Naive thymus-derived CD4-positive, alpha-beta T cell (primary cell): ENCODE results near the gene C1QL4. TPM values are rescaled to one million over a fixed set of nuclear protein-coding genes. Genes with fewer than 3 reads are reported as not detected.
A peak's percentile ranks its signal among the peaks of the same experiment; 100 is the strongest.

ENCODE experiments used
- ATAC-seq: fragments of 150-1000 bp; cut with Tn5 transposase; 2 replicates; pipeline ENCODE4 v1.10.0; 2021; ENCODE audit warnings: mild to moderate bottlenecking, moderate library complexity
- CTCF ChIA-PET: fragments of 350-600 bp; sonication (Branson Sonifier 250); formaldehyde crosslinking; loops from one replicate; lab custom pipeline; 2021; ENCODE audit warnings: antibody characterized with exemption; lab: Charles Lee
- POLR2A ChIA-PET: fragments of 350-600 bp; sonication (Branson Sonifier 250); formaldehyde crosslinking; loops from one replicate; lab custom pipeline; 2021; ENCODE audit warnings: antibody characterized with exemption, inconsistent platforms; lab: Charles Lee
- DNase-seq, 9 donors: peaks; one replicate each; pipeline versions ENCODE4 v3.0.0 to v3.0.0-alpha.2; 2020 to 2022; ENCODE audit warnings: mixed read lengths in 1 of 9
- H3K27ac ChIP-seq: one replicate; pipeline ENCODE4 v1.7.0; 2013; ENCODE audit warnings: mild to moderate bottlenecking, low read depth, low read length, moderate library complexity
- H3K27me3 ChIP-seq, 2 donors: one replicate each; pipeline ENCODE4 v1.7.0; 2013; ENCODE audit warnings: low read length in 2 of 2, mild to moderate bottlenecking in 2 of 2, moderate library complexity in 2 of 2; ENCODE audit not compliant: control insufficient read depth in 2 of 2, insufficient read depth in 2 of 2
- H3K36me3 ChIP-seq, 3 experiments: 1 replicate in 2 of 3; 2 replicates in 1 of 3; pipeline ENCODE4 v1.7.0; 2013; ENCODE audit warnings: low read length in 3 of 3, mild to moderate bottlenecking in 3 of 3, moderate library complexity in 1 of 3; ENCODE audit not compliant: insufficient read depth in 3 of 3, control insufficient read depth in 2 of 3
- H3K4me1 ChIP-seq, 2 donors: one replicate each; pipeline ENCODE4 v1.7.0; 2013; ENCODE audit warnings: low read length in 2 of 2, mild to moderate bottlenecking in 2 of 2, moderate library complexity in 1 of 2; ENCODE audit not compliant: control insufficient read depth in 2 of 2, insufficient read depth in 2 of 2
- H3K4me3 ChIP-seq: 2 replicates; pipeline ENCODE4 v1.7.0; 2013; ENCODE audit warnings: mild to moderate bottlenecking, low read length
- H3K9me3 ChIP-seq, 3 experiments: 1 replicate in 2 of 3; 2 replicates in 1 of 3; pipeline ENCODE4 v1.7.0; 2013; ENCODE audit warnings: low read length in 3 of 3; ENCODE audit not compliant: control insufficient read depth in 2 of 3
- H3K27ac Mint-ChIP-seq, 9 donors: one replicate each; pipeline ENCODE4 v1.8.0; 2020 to 2022; ENCODE audit warnings: mixed read lengths in 9 of 9, mild to moderate bottlenecking in 8 of 9, moderate library complexity in 5 of 9, inconsistent platforms in 2 of 9
- H3K27me3 Mint-ChIP-seq, 5 donors: one replicate each; pipeline ENCODE4 v1.8.0; 2021 to 2022; ENCODE audit warnings: mixed read lengths in 5 of 5, mild to moderate bottlenecking in 1 of 5
- H3K36me3 Mint-ChIP-seq, 5 donors: one replicate each; pipeline ENCODE4 v1.8.0; 2020 to 2022; ENCODE audit warnings: mixed read lengths in 5 of 5, mild to moderate bottlenecking in 3 of 5, inconsistent platforms in 1 of 5
- H3K4me1 Mint-ChIP-seq, 7 donors: one replicate each; pipeline ENCODE4 v1.8.0; 2020 to 2022; ENCODE audit warnings: mixed read lengths in 7 of 7, mild to moderate bottlenecking in 3 of 7, inconsistent platforms in 1 of 7
- H3K4me3 Mint-ChIP-seq, 10 donors: one replicate each; pipeline ENCODE4 v1.8.0; 2020 to 2022; ENCODE audit warnings: mild to moderate bottlenecking in 10 of 10, mixed read lengths in 10 of 10, moderate library complexity in 6 of 10, inconsistent platforms in 2 of 10
- H3K9me3 Mint-ChIP-seq, 11 donors: one replicate each; pipeline ENCODE4 v1.8.0; 2020 to 2022; ENCODE audit warnings: mixed read lengths in 11 of 11, mild to moderate bottlenecking in 4 of 11, inconsistent platforms in 1 of 11, moderate library complexity in 1 of 11
- intact Hi-C, 2 donors: fragments of 100-400 bp; cut with micrococcal nuclease; formaldehyde crosslinking; loops; one replicate each; pipeline ENCODE4 v1.15.1; 2023
- polyA plus RNA-seq, 2 donors: library from polyadenylated mRNA; unstranded; fragments of 300-500 nt; fragmentation: Illumina TruSeq; gene quantifications; one replicate each; pipeline ENCODE4 v1.2.3, GENCODE V29; 2021
- total RNA-seq, 6 experiments: library from RNA in 5 of 6; stranded (reverse) in 5 of 6; gene quantifications; 1 replicate in 5 of 6; 2 replicates in 1 of 6; pipeline ENCODE4 v1.2.3 and lab custom pipeline; 2021 to 2026

The C1QL4 gene
- total and polyA plus RNA-seq, 7 experiments from 2014 or later: not detected

DNA sequence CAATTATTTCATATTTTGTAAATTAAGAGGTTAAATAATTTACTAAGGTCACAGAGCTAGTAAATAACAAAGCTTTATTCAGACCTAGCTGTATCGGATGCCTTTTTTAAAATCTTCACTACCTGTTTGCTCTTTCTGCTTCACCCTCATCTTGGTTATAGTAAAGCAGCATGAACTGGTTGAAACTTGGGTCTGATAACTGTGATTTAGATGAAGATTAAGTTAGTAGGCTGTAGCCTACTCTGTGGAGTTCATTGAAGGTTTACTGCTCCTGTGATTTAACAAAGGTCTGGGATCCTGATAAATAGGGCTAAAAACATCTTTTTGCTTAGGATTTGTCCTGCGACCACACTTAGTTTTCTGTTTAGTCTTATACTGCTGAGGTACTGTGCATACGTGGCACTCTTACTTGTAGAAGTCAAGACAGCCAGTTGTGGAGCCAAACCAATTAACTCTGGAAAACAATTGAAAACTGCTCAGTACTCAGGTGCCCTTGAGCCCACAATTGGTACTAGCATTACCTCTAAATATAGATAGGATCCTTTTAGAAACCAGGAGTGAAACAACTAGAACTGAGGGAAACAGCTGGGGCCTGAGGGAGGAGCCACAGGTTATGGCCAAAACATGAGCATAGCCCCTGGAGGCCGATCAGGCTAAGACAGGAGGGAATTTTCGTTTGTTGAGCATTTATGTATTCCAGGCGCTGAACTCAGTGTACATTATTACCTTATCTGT lies 32.6 kb upstream of the C1QL4 start:
- ChIA-PET CTCF (interaction anchor here (0.6 to 1.3 kb wide), 2 partner anchors 10 to 465 kb away, joined by 3 to 10 read pairs; no protein-coding TSS in a partner anchor), POLR2A (interaction anchor here (0.9 to 1.5 kb wide), 3 partner anchors 27 to 142 kb away, joined by 3 read pairs; no protein-coding TSS in a partner anchor)
- H3K27ac Mint-ChIP-seq: peak overlapping the region in 8 of 9 donors; percentile 10 to 86 (median 49)
- ATAC-seq: no peak
- H3K4me3 ChIP-seq: no peak overlapping the region
- no peaks in the 10 kb centered on the region for H3K9me3 ChIP-seq
- no peaks in the 10 kb centered on the region for H3K27me3 Mint-ChIP-seq
- peaks cover 11 to 43% (median 31%) of the 10 kb centered on the region in 7 donors for H3K4me1 Mint-ChIP-seq
- peak overlapping the region; percentile 9 for H3K27ac ChIP-seq
- intact Hi-C loops: loop anchor here (5.0 to 10.0 kb wide), 4 partner anchors 198 to 373 kb away; partner anchors contain the start of genes FMNL3 (in 1 of the 2), MCRS1 (in 1 of the 2), PRPF40B (in 1 of the 2) and TMBIM6 (in 1 of the 2)
- peak in 2 of 9 donors; percentile 14 to 26 for DNase-seq
- H3K36me3 ChIP-seq: peaks cover 0 to 10% (median 0%) of the 10 kb centered on the region in 3 experiments
- H3K36me3 Mint-ChIP-seq: peaks cover 0 to 5% (median 0%) of the 10 kb centered on the region in 5 donors
- no peaks in the 10 kb centered on the region for H3K9me3 Mint-ChIP-seq
- no peaks in the 10 kb centered on the region for H3K27me3 ChIP-seq
- H3K4me1 ChIP-seq: peaks cover 0 to 15% of the 10 kb centered on the region in 2 donors
- peak overlapping the region in 6 of 10 donors; percentile 10 to 46 (median 16) for H3K4me3 Mint-ChIP-seq

DNA sequence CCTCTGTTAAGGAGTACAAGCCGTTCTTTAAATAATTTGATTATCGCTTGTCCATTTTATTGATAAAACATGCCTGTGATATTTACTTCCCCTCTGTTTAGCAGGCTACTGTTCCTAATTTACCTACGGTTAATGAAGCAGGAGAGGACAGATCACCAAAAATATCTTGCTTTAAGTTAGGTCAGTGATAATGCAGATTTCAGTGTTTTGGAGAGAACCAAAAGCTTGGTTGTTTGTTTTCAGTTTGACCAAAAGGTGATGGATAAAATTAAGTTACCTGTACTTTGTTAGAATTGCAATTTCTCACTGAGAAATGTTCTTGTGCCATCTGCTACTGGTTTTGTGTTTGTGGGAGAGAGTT lies 31.2 kb upstream of the C1QL4 start:
- H3K4me1 ChIP-seq: peaks cover 0 to 15% of the 10 kb centered on the region in 2 donors
- peak overlapping the region; percentile 71 to 97 (median 88) for H3K4me3 Mint-ChIP-seq
- peaks cover 0 to 5% (median 0%) of the 10 kb centered on the region in 5 donors for H3K36me3 Mint-ChIP-seq
- H3K9me3 Mint-ChIP-seq: no peaks in the 10 kb centered on the region
- no peaks in the 10 kb centered on the region for H3K27me3 ChIP-seq
- ChIA-PET CTCF (no interaction called here), POLR2A (interaction anchor here (0.8 to 1.2 kb wide), 3 partner anchors 9 to 916 kb away, joined by 3 to 5 read pairs (median 3); no protein-coding TSS in a partner anchor)
- H3K36me3 ChIP-seq: peaks cover 0 to 10% (median 0%) of the 10 kb centered on the region in 3 experiments
- peak overlapping the region in 8 of 9 donors; percentile 5 to 97 (median 84) for H3K27ac Mint-ChIP-seq
- H3K9me3 ChIP-seq: no peaks in the 10 kb centered on the region
- intact Hi-C loops: loop anchor here (5.0 to 10.0 kb wide), 4 partner anchors 199 to 374 kb away; partner anchors contain the start of genes FMNL3 (in 1 of the 2), MCRS1 (in 1 of the 2), PRPF40B (in 1 of the 2) and TMBIM6 (in 1 of the 2)
- peaks cover 11 to 43% (median 31%) of the 10 kb centered on the region in 7 donors for H3K4me1 Mint-ChIP-seq
- H3K4me3 ChIP-seq: no peak overlapping the region
- no peaks in the 10 kb centered on the region for H3K27me3 Mint-ChIP-seq
- ATAC-seq (no peak), DNase-seq (no peak)
- peak overlapping the region; percentile 87 for H3K27ac ChIP-seq

DNA sequence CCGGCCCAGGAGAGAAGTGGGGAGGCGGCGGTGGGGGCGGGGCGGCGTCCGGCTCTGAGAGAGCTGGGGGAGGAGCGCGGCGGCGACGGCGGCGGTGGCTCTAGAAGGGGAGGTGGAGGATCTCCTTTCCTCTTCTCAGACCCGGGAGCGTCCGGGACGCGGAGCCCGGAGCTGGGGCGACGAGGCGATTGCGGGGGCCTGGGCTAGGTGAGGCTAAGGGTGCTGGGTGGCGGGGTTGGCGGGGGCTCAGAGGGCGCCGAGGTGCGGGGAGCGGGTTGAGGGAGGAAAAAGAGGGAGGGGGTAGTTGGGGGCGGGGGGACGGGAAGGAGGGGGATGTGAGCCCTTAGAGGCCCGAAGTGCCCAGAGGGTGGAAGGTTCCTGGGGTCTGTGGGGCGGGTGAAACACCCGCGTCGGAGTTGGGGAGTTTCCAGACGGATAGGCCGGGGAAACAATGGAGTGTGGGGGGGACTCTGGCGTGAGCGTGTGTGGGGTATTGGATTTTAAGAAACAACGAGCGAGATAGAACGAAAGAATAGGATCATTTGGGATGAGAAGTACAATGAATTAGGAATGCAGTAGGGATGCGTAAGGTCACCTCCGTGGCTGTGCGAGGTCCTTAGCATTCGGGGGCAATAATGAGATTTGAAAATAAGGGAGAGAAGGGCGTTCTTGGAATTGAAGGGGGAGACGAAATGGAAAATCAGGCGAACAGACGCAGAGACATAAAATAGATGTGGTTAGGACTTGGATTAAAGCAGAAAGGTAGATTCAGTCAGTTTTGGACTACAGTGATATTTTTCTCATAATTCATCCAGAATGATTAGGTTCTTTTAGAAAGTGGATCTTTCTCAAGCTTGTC lies 30.6 kb upstream of the C1QL4 start, which contains the start of gene SPATS2:
Gene SPATS2 (plus strand): TSS at position 82 of the 859 bp plus-strand sequence. CDS start 93,551 bp downstream, outside the sequence.
- H3K4me1 ChIP-seq: peaks cover 0 to 15% of the 10 kb centered on the region in 2 donors
- no peaks in the 10 kb centered on the region for H3K9me3 ChIP-seq
- H3K4me3 Mint-ChIP-seq: peak within 1 kb of the TSS; percentile 71 to 97 (median 88)
- ChIA-PET POLR2A (interaction anchor here (0.6 to 2.3 kb wide), 15 partner anchors 9 to 916 kb away, joined by 3 to 10 read pairs (median 4); partner anchors contain the start of gene DNAJC22), CTCF (interaction anchor here (1.0 to 2.6 kb wide), 7 partner anchors 8 to 213 kb away, joined by 3 to 14 read pairs (median 5); partner anchors contain the start of gene DNAJC22)
- peaks cover 0 to 2% (median 0%) of the 10 kb centered on the region in 5 donors for H3K27me3 Mint-ChIP-seq
- intact Hi-C loops: loop anchor here (1.0 to 10.0 kb wide), 11 partner anchors 22 to 658 kb away; partner anchors contain the start of genes PRPF40B (in 2 of the 2), TROAP (in 2 of the 2), FMNL3 (in 1 of the 2) and MCRS1 (in 1 of the 2)
- H3K27ac Mint-ChIP-seq: peak within 1 kb of the TSS; percentile 65 to 97 (median 94)
- peaks cover 0 to 10% (median 0%) of the 10 kb centered on the region in 3 experiments for H3K36me3 ChIP-seq
- H3K27me3 ChIP-seq: no peaks in the 10 kb centered on the region
- peak within 1 kb of the TSS; percentile 87 for H3K27ac ChIP-seq
- peaks cover 11 to 41% (median 31%) of the 10 kb centered on the region in 7 donors for H3K4me1 Mint-ChIP-seq
- ATAC-seq (no peak), DNase-seq (peak in 1 of 9 donors; percentile 45)
- H3K36me3 Mint-ChIP-seq: peaks cover 0 to 5% (median 0%) of the 10 kb centered on the region in 5 donors
- peak within 1 kb of the TSS; percentile 90 for H3K4me3 ChIP-seq
- no peaks in the 10 kb centered on the region for H3K9me3 Mint-ChIP-seq

DNA sequence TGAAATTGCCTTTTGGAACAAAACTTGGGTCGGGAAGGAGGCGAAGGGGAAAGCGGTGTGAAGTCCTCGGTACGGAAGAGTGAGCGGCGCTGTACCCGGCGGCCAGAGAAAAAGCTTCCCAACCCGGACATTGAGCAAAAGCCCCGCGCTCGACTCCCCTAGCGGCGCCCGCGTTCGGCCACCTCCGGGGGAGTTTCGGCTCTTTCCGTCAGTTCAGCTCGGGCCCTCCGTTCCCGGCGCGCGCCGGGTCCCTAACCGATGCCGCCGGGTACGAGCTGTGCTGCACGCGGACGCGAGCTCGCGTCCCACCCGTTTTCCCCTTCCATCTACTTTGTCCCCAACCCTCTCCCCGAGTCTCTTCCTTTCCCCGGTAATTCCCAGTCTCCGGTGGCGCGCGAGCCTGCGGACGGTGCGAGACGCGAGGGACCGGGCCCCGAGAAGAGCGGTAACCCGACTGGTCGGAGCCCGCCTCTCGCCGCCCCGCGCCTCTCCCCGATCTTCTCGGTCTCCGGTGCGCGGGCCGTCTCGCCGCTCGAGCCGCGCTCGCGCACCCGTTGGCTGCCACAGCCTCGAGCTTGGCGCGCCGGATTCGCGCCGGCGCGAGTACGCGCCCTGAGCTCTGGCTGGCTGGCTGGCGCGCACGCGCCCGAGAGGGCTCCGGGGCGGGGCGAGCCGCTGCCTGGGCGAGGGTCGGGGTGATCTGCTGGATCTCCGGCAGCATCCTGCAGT lies 29.8 kb upstream of the C1QL4 start:
- Histone ChIP-seq H3K4me3 (peak overlapping the region; percentile 90), H3K27ac (peak overlapping the region; percentile 87), H3K36me3 (peaks cover 0 to 10% (median 0%) of the 10 kb centered on the region in 3 experiments), H3K27me3 (no peaks in the 10 kb centered on the region), H3K9me3 (no peaks in the 10 kb centered on the region), H3K4me1 (peaks cover 0 to 15% of the 10 kb centered on the region in 2 donors)
- CTCF ChIA-PET: interaction anchor here (0.9 to 2.6 kb wide), 9 partner anchors 9 to 257 kb away, joined by 3 to 14 read pairs (median 3); partner anchors contain the start of genes DNAJC22 and PRPF40B
- intact Hi-C loops: loop anchor here (1.0 to 10.0 kb wide), 15 partner anchors 9 to 658 kb away; partner anchors contain the start of genes MCRS1 (in 2 of the 2), PRPF40B (in 2 of the 2), TROAP (in 2 of the 2) and BCDIN3D (in 1 of the 2)
- DNase-seq: peak; percentile 72 to 95 (median 82)
- POLR2A ChIA-PET: interaction anchor here (0.6 to 2.3 kb wide), 17 partner anchors 9 to 629 kb away, joined by 3 to 10 read pairs (median 4); partner anchors contain the start of genes DNAJC22, TROAP and TUBA1B
- Mint-ChIP-seq H3K27me3 (peaks cover 0 to 2% (median 0%) of the 10 kb centered on the region in 5 donors), H3K27ac (peak overlapping the region; percentile 65 to 97 (median 94)), H3K4me3 (peak overlapping the region; percentile 71 to 97 (median 88)), H3K4me1 (peaks cover 11 to 39% (median 31%) of the 10 kb centered on the region in 7 donors), H3K36me3 (peaks cover 0 to 5% (median 0%) of the 10 kb centered on the region in 5 donors), H3K9me3 (no peaks in the 10 kb centered on the region)
- peak; percentile 90 for ATAC-seq

DNA sequence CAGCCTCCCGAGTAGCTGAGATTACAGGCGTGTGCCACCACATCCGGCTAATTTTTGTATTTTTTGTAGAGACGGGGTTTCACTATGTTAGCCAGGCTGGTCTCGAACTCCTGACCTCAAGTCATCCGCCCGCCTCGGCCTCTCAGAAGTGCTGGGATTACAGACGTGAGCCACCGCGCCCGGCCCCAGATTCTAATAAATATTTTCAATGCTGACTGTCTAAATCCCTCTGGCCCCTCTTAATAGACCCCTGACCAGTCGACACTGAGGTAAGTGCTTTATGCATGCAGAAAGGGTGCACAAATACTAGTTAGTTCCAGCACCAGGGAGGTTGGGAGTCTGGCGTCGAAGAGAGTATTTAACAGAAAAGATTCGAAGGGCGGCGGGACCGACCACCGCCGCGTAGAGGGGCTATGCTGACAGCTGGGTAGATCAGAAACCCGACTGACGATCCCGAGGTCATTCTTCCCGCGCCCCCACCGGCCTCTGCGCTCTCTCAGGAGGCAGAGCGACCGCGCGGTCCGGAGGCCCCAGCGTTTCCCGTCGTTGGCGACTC lies 29.2 kb upstream of the C1QL4 start:
- ChIA-PET CTCF (interaction anchor here (0.7 to 2.6 kb wide), 8 partner anchors 9 to 257 kb away, joined by 3 to 14 read pairs (median 4); partner anchors contain the start of genes DNAJC22 and PRPF40B), POLR2A (interaction anchor here (0.7 to 2.3 kb wide), 9 partner anchors 9 to 235 kb away, joined by 3 to 10 read pairs (median 4); partner anchors contain the start of genes TROAP and TUBA1B)
- Histone ChIP-seq H3K36me3 (peaks cover 0 to 10% (median 0%) of the 10 kb centered on the region in 3 experiments), H3K27me3 (no peaks in the 10 kb centered on the region), H3K27ac (peak overlapping the region; percentile 87), H3K4me3 (peak overlapping the region; percentile 90), H3K9me3 (no peaks in the 10 kb centered on the region), H3K4me1 (peaks cover 0 to 15% of the 10 kb centered on the region in 2 donors)
- H3K9me3 Mint-ChIP-seq: no peaks in the 10 kb centered on the region
- no peak for ATAC-seq
- H3K4me1 Mint-ChIP-seq: peaks cover 11 to 37% (median 31%) of the 10 kb centered on the region in 7 donors
- peak overlapping the region; percentile 71 to 97 (median 88) for H3K4me3 Mint-ChIP-seq
- peaks cover 0 to 1% (median 0%) of the 10 kb centered on the region in 5 donors for H3K36me3 Mint-ChIP-seq
- no peak for DNase-seq
- H3K27me3 Mint-ChIP-seq: peaks cover 0 to 6% (median 0%) of the 10 kb centered on the region in 5 donors
- peak overlapping the region; percentile 65 to 97 (median 94) for H3K27ac Mint-ChIP-seq
- intact Hi-C loops: loop anchor here (1.0 to 10.0 kb wide), 12 partner anchors 8 to 477 kb away; partner anchors contain the start of genes MCRS1 (in 2 of the 2), TROAP (in 2 of the 2), BCDIN3D (in 1 of the 2) and FMNL3 (in 1 of the 2)
